ENCODE results near the gene GP5. TPM values are rescaled to one million over a fixed set of nuclear protein-coding genes. Genes with fewer than 3 reads are reported as not detected.

The GP5 gene
- total and polyA plus RNA-seq, 9 of the 15 experiments (the other 6 are each of a cell fraction or from before 2014, with no cell fraction given): 0.03 to 0.04 (median 0.04) TPM; not detected in 6

DNA sequence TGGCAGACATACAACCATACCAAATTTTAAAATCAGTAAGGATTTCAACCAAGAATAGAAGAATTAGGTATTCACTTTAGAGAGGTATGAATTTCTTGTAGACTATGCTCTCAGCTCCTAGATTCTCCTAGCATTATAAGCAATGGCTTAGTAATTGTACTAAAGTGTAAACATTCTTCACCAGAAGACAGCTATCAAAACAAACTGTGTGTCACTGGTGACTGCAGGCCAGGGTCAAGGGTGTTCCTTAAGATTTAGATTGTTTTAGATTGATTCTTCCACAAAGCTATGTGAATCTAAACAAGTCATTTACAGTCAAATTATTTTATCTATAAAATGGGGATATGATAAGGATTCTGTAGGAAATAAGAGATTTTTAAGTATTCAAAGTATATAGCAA, 23.1 kb upstream of the GP5 start (continued):
- TF ChIP-seq USF1 (CRISPR knock-in tag; IDR thresholded peaks at IDR 0.05) (no peak), MYC (IDR thresholded peaks at IDR 0.05; ENCODE audit: low read depth, low read length) (no peak), MYC (CRISPR knock-in tag; IDR thresholded peaks at IDR 0.05; ENCODE audit: borderline replicate concordance, low read depth) (no peak), EP400 (IDR thresholded peaks at IDR 0.05) (no peak), MIER1 (IDR thresholded peaks at IDR 0.05; ENCODE audit: low read depth) (no peak), STAG1 (CRISPR knock-in tag; IDR thresholded peaks at IDR 0.05; ENCODE audit: borderline replicate concordance) (no peak), RBBP5 (IDR thresholded peaks at IDR 0.05; ENCODE audit: borderline replicate concordance, insufficient read depth, low read length, poor library complexity, severe bottlenecking) (no peak)

GRCh38 chr3:194418671-194419070, 19.6 kb upstream of the GP5 start:
- TF ChIP-seq RBM14 (IDR thresholded peaks at IDR 0.05; ENCODE audit: borderline replicate concordance, insufficient read depth, low read depth, low read length): no peak
- no peak for TF ChIP-seq PHF20 (IDR thresholded peaks at IDR 0.05; ENCODE audit: partially characterized antibody)
- TF ChIP-seq, protein P1, sequence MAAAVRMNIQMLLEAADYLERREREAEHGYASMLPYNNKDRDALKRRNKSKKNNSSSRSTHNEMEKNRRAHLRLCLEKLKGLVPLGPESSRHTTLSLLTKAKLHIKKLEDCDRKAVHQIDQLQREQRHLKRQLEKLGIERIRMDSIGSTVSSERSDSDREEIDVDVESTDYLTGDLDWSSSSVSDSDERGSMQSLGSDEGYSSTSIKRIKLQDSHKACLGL (CRISPR knock-in tag; IDR thresholded peaks at IDR 0.05; ENCODE audit: borderline replicate concordance, poor library complexity, severe bottlenecking): no peak
- TF ChIP-seq ZSCAN29 (IDR thresholded peaks at IDR 0.05): no peak
- TF ChIP-seq KLF10 (CRISPR knock-in tag; IDR thresholded peaks at IDR 0.05): no peak
- TF ChIP-seq, protein P2, sequence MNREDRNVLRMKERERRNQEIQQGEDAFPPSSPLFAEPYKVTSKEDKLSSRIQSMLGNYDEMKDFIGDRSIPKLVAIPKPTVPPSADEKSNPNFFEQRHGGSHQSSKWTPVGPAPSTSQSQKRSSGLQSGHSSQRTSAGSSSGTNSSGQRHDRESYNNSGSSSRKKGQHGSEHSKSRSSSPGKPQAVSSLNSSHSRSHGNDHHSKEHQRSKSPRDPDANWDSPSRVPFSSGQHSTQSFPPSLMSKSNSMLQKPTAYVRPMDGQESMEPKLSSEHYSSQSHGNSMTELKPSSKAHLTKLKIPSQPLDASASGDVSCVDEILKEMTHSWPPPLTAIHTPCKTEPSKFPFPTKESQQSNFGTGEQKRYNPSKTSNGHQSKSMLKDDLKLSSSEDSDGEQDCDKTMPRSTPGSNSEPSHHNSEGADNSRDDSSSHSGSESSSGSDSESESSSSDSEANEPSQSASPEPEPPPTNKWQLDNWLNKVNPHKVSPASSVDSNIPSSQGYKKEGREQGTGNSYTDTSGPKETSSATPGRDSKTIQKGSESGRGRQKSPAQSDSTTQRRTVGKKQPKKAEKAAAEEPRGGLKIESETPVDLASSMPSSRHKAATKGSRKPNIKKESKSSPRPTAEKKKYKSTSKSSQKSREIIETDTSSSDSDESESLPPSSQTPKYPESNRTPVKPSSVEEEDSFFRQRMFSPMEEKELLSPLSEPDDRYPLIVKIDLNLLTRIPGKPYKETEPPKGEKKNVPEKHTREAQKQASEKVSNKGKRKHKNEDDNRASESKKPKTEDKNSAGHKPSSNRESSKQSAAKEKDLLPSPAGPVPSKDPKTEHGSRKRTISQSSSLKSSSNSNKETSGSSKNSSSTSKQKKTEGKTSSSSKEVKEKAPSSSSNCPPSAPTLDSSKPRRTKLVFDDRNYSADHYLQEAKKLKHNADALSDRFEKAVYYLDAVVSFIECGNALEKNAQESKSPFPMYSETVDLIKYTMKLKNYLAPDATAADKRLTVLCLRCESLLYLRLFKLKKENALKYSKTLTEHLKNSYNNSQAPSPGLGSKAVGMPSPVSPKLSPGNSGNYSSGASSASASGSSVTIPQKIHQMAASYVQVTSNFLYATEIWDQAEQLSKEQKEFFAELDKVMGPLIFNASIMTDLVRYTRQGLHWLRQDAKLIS (CRISPR knock-in tag; IDR thresholded peaks at IDR 0.05): no peak
- WGBS (ENCODE audit: insufficient coverage, low coverage, missing lambda C conversion rate): 96% methylated on average over 2 of the region's 2 CpGs
- no peak for DNase-seq (ENCODE audit: extremely low read depth in 1 of 4, low spot score in 3 of 4)
- ChIA-PET CTCF (ENCODE audit: low intra/inter-chr PET ratio) (no interaction called here), POLR2A (no interaction called here)
- peaks cover 52% of the 10 kb centered on the region for H3K36me3 ChIP-seq (ENCODE audit: control insufficient read depth, insufficient read depth, low read length)
- in situ Hi-C loops (cut with MboI) (no loop called here), intact Hi-C loops (cut with micrococcal nuclease) (no loop called here)
- FAIRE-seq: no peak
- no peak overlapping the region for H3K4me2 ChIP-seq (ENCODE audit: insufficient read depth, low read length)
- H3K4me3 ChIP-seq: no peak overlapping the region
- ATAC-seq: no peak
- BruUV-seq (replicated peaks): no TSS peak
- no peak overlapping the region for H3K27ac ChIP-seq (ENCODE audit: extremely low read depth, low read depth, low read length)
- H3K27me3 ChIP-seq (ENCODE audit: control insufficient read depth in 2 of 2, insufficient read depth in 2 of 2, low read length in 2 of 2): no peaks in the 10 kb centered on the region
- H2AFZ ChIP-seq (ENCODE audit: low read depth, low read length): no peak overlapping the region
- H3K9me1 ChIP-seq (ENCODE audit: control insufficient read depth, insufficient read depth, low read length): no peaks in the 10 kb centered on the region
- no peaks in the 10 kb centered on the region for H3K9me3 ChIP-seq (replicated peaks; ENCODE audit: control insufficient read depth, insufficient read depth, low read depth, low read length)
- H4K20me1 ChIP-seq (replicated peaks; ENCODE audit: control insufficient read depth, insufficient read depth, low read length): no peaks in the 10 kb centered on the region
- H3K9ac ChIP-seq (ENCODE audit: insufficient read depth in 1 of 2, low read depth in 2 of 2, low read length in 2 of 2): no peak overlapping the region
- H3K4me1 ChIP-seq (replicated peaks in 1 of 2; ENCODE audit: control insufficient read depth in 2 of 2, insufficient read depth in 2 of 2, low read length in 2 of 2): no peaks in the 10 kb centered on the region
- H3K79me2 ChIP-seq (ENCODE audit: control insufficient read depth, insufficient read depth, low read length): no peaks in the 10 kb centered on the region

Measured in K562 (cell line).